Fibroblast of villous mesenchyme (primary cell): ENCODE results near the gene TMEM52. TPM values are rescaled to one million over a fixed set of nuclear protein-coding genes. Genes with fewer than 3 reads are reported as not detected.

Source experiments
- DNase-seq: peaks from one replicate; pipeline ENCODE4 v3.0.0-alpha.2; 2010; ENCODE audit warnings: low read depth
- H3K4me3 ChIP-seq: 2 replicates; pipeline ENCODE4 v1.5.1; 2011; ENCODE audit warnings: low read depth, mild to moderate bottlenecking, low read length
- total RNA-seq: library from RNA; depleted of rRNA; stranded (reverse); fragments of >200 nt; gene quantifications from 2 replicates; pipeline ENCODE4 v1.2.3, GENCODE V29; 2012
- TF ChIP-seq, protein P1 (sequence below): IDR thresholded peaks from 2 replicates; pipeline ENCODE4 v1.5.1; 2012; ENCODE audit warnings: low read depth, mild to moderate bottlenecking, low read length; ENCODE audit not compliant: insufficient read depth

TMEM52 gene
- total RNA-seq, 1 donor, result 0.43 TPM

DNA sequence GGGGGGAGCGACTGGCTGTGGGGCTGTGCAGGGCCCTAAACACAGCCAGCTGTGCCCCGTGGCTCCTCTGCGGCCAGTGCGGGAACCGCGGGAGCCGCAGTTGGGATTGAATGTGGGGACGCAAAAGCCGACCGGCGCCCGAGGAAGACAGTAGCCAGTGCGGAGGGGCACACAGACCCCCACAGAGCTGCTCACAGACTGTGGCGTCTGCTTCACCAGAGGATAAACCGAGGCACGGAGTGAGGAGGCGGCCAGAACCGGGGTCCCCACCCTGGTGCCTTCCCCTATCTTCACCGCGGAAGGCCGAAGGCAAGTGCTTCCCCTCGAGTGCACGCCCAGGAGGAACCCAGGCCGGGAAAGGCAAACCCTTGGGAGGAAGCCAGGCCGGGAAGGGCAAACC is 8.7 kb upstream of the TMEM52 start:
- TF ChIP-seq, protein P1, sequence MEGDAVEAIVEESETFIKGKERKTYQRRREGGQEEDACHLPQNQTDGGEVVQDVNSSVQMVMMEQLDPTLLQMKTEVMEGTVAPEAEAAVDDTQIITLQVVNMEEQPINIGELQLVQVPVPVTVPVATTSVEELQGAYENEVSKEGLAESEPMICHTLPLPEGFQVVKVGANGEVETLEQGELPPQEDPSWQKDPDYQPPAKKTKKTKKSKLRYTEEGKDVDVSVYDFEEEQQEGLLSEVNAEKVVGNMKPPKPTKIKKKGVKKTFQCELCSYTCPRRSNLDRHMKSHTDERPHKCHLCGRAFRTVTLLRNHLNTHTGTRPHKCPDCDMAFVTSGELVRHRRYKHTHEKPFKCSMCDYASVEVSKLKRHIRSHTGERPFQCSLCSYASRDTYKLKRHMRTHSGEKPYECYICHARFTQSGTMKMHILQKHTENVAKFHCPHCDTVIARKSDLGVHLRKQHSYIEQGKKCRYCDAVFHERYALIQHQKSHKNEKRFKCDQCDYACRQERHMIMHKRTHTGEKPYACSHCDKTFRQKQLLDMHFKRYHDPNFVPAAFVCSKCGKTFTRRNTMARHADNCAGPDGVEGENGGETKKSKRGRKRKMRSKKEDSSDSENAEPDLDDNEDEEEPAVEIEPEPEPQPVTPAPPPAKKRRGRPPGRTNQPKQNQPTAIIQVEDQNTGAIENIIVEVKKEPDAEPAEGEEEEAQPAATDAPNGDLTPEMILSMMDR, result no peak
- no peak overlapping the region for H3K4me3 ChIP-seq
- DNase-seq, result no peak

GRCh38 chr1:1926886-1927660 is 8.0 kb upstream of the TMEM52 start:
- no peak overlapping the region for H3K4me3 ChIP-seq
- no peak for DNase-seq
- TF ChIP-seq, protein P1, result no peak

GRCh38 chr1:1926346-1926811 is 7.3 kb upstream of the TMEM52 start:
- no peak overlapping the region for H3K4me3 ChIP-seq
- DNase-seq, result no peak
- TF ChIP-seq, protein P1, result no peak

DNA sequence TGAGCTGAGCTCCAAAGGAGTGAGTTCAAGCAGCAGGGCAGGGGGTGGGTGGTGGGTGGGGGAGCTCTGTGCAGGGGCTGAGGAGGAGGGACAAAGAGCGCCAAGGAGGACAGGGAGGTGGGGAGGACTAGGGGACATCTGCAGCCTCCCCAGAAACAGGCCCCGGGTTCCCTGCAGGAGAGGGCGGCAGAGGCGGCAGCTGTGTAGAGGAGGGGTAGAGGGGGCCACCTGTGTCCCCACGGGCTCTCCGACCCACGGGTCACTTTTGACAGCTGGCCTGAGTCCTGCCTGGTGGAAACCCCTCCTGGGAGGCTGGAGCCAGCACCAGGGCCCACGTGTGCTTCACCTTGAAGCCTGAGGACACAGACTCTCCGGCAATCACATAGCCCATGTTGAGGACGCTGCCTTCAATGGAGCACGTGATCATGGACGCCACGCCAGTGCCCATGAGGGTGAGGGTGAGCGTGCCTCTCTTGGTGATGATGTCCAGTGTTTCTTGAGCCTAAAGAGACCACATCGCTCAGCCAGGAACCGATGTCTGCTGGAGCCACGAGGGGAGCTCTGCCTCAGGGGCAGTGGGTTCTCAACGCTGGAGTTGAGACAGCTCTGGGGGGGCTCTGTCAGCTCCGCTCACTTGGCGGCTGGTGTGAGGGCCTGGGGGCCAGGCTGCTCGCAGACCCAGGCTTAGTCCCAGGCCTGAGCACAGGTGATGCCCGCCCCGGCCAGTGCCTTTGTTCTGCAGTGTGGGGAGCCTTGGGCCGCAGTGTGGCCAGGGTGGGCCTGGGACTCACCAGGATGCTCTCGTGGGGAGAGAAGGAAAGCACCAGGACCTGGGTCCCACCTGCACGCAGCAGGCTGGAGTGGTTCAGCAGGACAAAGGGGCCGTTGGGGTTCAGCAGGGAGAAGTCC is 6.6 kb upstream of the TMEM52 start:
- H3K4me3 ChIP-seq, result no peak overlapping the region
- TF ChIP-seq, protein P1, result no peak
- DNase-seq, result no peak

- DNase-seq, result no peak
- TF ChIP-seq, protein P1, result no peak
Observed at GRCh38 chr1:1924849-1925248, 5.8 kb upstream of the TMEM52 start.

GRCh38 chr1:1924386-1924785 is 5.3 kb upstream of the TMEM52 start:
- DNase-seq, result no peak
- no peak overlapping the region for H3K4me3 ChIP-seq
- TF ChIP-seq, protein P1, result no peak

More at GRCh38 chr1:1924849-1925248, 5.8 kb upstream of the TMEM52 start:
- no peak overlapping the region for H3K4me3 ChIP-seq
